Esophagus muscularis mucosa (tissue), 4 donors: ENCODE results near the gene TMEM100. TPM values are rescaled to one million over a fixed set of nuclear protein-coding genes. Genes with fewer than 3 reads are reported as not detected.

Experiments used
- DNase-seq: peaks from one replicate; pipeline ENCODE4 v3.0.0-alpha.2; 2017; ENCODE audit errors: extremely low spot score
- H3K27ac ChIP-seq, 4 donors: fragments of 200-600 bp; sonication (generic); replicated peaks in 1 of 4; 1 replicate in 3 of 4; 2 replicates in 1 of 4; pipeline ENCODE4 v1.5.1; 2016 to 2019; ENCODE audit warnings: mild to moderate bottlenecking in 1 of 4
- H3K27me3 ChIP-seq, 4 donors: fragments of 200-600 bp; sonication (generic); one replicate each; pipeline versions ENCODE4 v1.5.1 to v1.6.0; 2016 to 2019
- H3K36me3 ChIP-seq, 4 donors: fragments of 200-600 bp; sonication (generic); one replicate each; pipeline ENCODE4 v1.5.1; 2016 to 2019
- H3K4me1 ChIP-seq, 4 donors: fragments of 200-600 bp; sonication (generic); one replicate each; pipeline ENCODE4 v1.5.1; 2016 to 2019
- H3K4me3 ChIP-seq, 4 donors: fragments of 200-600 bp; sonication (generic); 1 replicate in 2 of 4; 2 replicates in 2 of 4; pipeline ENCODE4 v1.5.1; 2016 to 2019; ENCODE audit warnings: mild to moderate bottlenecking in 4 of 4, moderate library complexity in 1 of 4
- H3K9me3 ChIP-seq, 4 donors: fragments of 200-600 bp; sonication (generic); 1 replicate in 3 of 4; 2 replicates in 1 of 4; pipeline ENCODE4 v1.5.1; 2016 to 2019
- CTCF ChIP-seq, 3 experiments: fragments of 200-600 bp in 2 of 3; fragments of 450-650 bp in 1 of 3; sonication (generic) in 2 of 3; IDR thresholded peaks; one replicate each; pipeline ENCODE4 v1.5.1; 2017 to 2019; ENCODE audit warnings: antibody characterized with exemption in 3 of 3, mild to moderate bottlenecking in 2 of 3, moderate library complexity in 1 of 3
- EP300 ChIP-seq: sonication (generic); formaldehyde crosslinking; IDR thresholded peaks from one replicate; pipeline ENCODE4 v1.6.1; 2017; ENCODE audit warnings: antibody characterized with exemption
- POLR2A ChIP-seq: fragments of 450-650 bp; IDR thresholded peaks from one replicate; pipeline ENCODE4 v1.6.1; 2017; ENCODE audit warnings: antibody characterized with exemption, moderate library complexity, mild to moderate bottlenecking, low read depth
- POLR2AphosphoS5 ChIP-seq, 2 donors: sonication (generic); formaldehyde crosslinking; IDR thresholded peaks; one replicate each; pipeline ENCODE4 v1.6.1; 2017; ENCODE audit warnings: antibody characterized with exemption in 2 of 2
- WGBS: methylation state at CpG from one replicate; pipeline ENCODE4 v1.1.5; 2018; 5-methylcytosine and 5-hydroxymethylcytosine counted together
- intact Hi-C: fragments of 100-400 bp; cut with DNase I; formaldehyde crosslinking; loops from one replicate; pipeline ENCODE4 v1.15.1; 2023
- total RNA-seq, 4 donors: library from RNA; depleted of rRNA; stranded (reverse); fragments of >200 nt; gene quantifications; one replicate each; pipeline versions ENCODE4 v1.1.0 to v1.2.1, GENCODE V29; 2016

Gene TMEM100
- total RNA-seq, 4 donors from 2014 or later, result 4.2 to 9.6 (median 9.5) TPM

- H3K4me3 ChIP-seq, result no peak overlapping the region
- WGBS, result 63% methylated on average over 3 of the region's 3 CpGs
- H3K9me3 ChIP-seq, result no peaks in the 10 kb centered on the region
- intact Hi-C loops, result no loop called here
- H3K27me3 ChIP-seq, result no peaks in the 10 kb centered on the region
- H3K27ac ChIP-seq, result no peak overlapping the region
- TF ChIP-seq POLR2AphosphoS5 (IDR thresholded peaks at IDR 0.05) (no peak), EP300 (no peak)
- H3K36me3 ChIP-seq, result no peaks in the 10 kb centered on the region
- no peak for DNase-seq
- H3K4me1 ChIP-seq, result peaks cover 6 to 17% (median 10%) of the 10 kb centered on the region in 4 donors
These were observed 24.5 kb upstream of the TMEM100 start for GRCh38 chr17:55747209-55747608.

DNA sequence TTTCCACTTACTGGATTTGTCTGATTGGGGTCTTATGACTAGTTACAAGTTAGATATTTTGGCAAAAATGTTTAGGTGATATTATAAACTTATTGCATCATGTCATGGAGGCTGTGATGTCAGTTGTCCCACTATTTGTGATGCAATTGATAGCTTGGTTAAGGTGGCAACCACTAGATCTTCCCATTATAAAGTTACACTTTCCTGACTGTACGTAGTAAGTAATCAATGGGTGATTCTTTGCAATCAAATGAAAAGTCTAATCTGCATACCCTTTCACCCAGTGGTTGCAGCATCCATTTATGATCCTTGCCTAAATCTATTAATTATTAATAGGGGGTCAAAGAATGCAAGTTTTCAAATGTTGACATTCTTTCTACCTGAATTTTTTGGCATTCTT, 23.8 kb upstream of the TMEM100 start:
- Histone ChIP-seq H3K36me3 (no peaks in the 10 kb centered on the region), H3K4me1 (peaks cover under 1 to 10% (median 3%) of the 10 kb centered on the region in 4 donors)
- 100% methylated on average over 1 of the region's 1 CpG for WGBS

GRCh38 chr17:55745258-55745657, 22.6 kb upstream of the TMEM100 start:
- Histone ChIP-seq H3K4me3 (no peak overlapping the region), H3K9me3 (no peaks in the 10 kb centered on the region), H3K4me1 (no peaks in the 10 kb centered on the region), H3K36me3 (no peaks in the 10 kb centered on the region), H3K27ac (no peak overlapping the region), H3K27me3 (no peaks in the 10 kb centered on the region)
- TF ChIP-seq CTCF (IDR thresholded peaks at IDR 0.05) (no peak), POLR2A (no peak), POLR2AphosphoS5 (IDR thresholded peaks at IDR 0.05) (no peak), EP300 (no peak)
- WGBS, result 94% methylated on average over 1 of the region's 1 CpG
- intact Hi-C loops, result no loop called here
- DNase-seq, result no peak

More for the DNA sequence above, 23.8 kb upstream of the TMEM100 start:
- no peaks in the 10 kb centered on the region for H3K27me3 ChIP-seq
- no peak overlapping the region for H3K27ac ChIP-seq
- TF ChIP-seq POLR2AphosphoS5 (IDR thresholded peaks at IDR 0.05) (no peak), POLR2A (no peak), EP300 (no peak), CTCF (IDR thresholded peaks at IDR 0.05) (no peak)
- DNase-seq, result no peak
- no peak overlapping the region for H3K4me3 ChIP-seq
- no peaks in the 10 kb centered on the region for H3K9me3 ChIP-seq
- intact Hi-C loops, result no loop called here

- Histone ChIP-seq H3K27ac (no peak overlapping the region), H3K27me3 (no peaks in the 10 kb centered on the region), H3K36me3 (no peaks in the 10 kb centered on the region), H3K4me3 (no peak overlapping the region), H3K9me3 (no peaks in the 10 kb centered on the region), H3K4me1 (no peaks in the 10 kb centered on the region)
- intact Hi-C loops, result no loop called here
- TF ChIP-seq POLR2A (no peak), CTCF (IDR thresholded peaks at IDR 0.05) (no peak), EP300 (no peak), POLR2AphosphoS5 (IDR thresholded peaks at IDR 0.05) (no peak)
- 70% methylated on average over 3 of the region's 3 CpGs for WGBS
- no peak for DNase-seq
These were observed 20.5 kb upstream of the TMEM100 start for GRCh38 chr17:55743103-55743679.

- H3K27me3 ChIP-seq, result no peaks in the 10 kb centered on the region
- intact Hi-C loops, result no loop called here
These were observed 19.8 kb upstream of the TMEM100 start for GRCh38 chr17:55742272-55743102.

More at GRCh38 chr17:55742272-55743102, 19.8 kb upstream of the TMEM100 start:
- 79% methylated on average over 12 of the region's 12 CpGs for WGBS
- DNase-seq, result no peak
- no peak overlapping the region for H3K27ac ChIP-seq
- H3K4me1 ChIP-seq, result no peaks in the 10 kb centered on the region
- H3K4me3 ChIP-seq, result no peak overlapping the region
- no peak for TF ChIP-seq CTCF (IDR thresholded peaks at IDR 0.05)
- no peak for TF ChIP-seq POLR2A
- no peak for TF ChIP-seq POLR2AphosphoS5 (IDR thresholded peaks at IDR 0.05)
- TF ChIP-seq EP300, result no peak
- no peaks in the 10 kb centered on the region for H3K36me3 ChIP-seq
- H3K9me3 ChIP-seq, result no peaks in the 10 kb centered on the region
